Measurements from ENCODE around the gene PTH1R. TPM values are rescaled to one million over a fixed set of nuclear protein-coding genes. Genes with fewer than 3 reads are reported as not detected.

Gene PTH1R
- total RNA-seq, 1 experiment from 2014 or later, result 1.0 TPM

DNA sequence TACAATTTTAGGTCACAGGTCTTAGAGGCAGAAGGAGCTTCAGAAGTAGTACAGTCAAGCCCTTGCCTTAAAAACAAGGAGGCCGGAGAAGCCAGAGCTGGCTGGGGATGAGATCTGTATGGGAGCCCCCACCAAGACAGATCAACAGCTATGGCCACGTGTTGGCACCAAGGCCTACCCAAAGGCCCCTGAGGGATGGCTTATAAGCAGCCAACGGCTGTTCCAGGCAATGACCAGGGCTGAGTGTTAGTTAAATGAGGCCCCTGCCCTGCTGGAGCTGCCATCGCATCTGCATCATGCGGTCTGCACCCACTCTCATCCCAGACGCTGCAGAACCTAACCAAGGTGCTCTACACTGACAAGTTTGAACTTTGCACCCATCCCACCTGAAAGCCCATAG, 55.7 kb downstream of the PTH1R start:
- Histone ChIP-seq H3K23ac (ENCODE audit: insufficient read length, low read depth, low read length) (no peak overlapping the region), H3K79me1 (ENCODE audit: insufficient read depth, low read depth, low read length, poor library complexity, severe bottlenecking) (peaks cover 4% of the 10 kb centered on the region), H3K27ac (ENCODE audit: insufficient read length, low read depth, low read length) (no peak overlapping the region), H2BK120ac (ENCODE audit: low read depth, low read length, poor library complexity, severe bottlenecking) (no peak overlapping the region), H4K5ac (ENCODE audit: insufficient read length, low read depth, low read length) (no peak overlapping the region), H3K27me3 (ENCODE audit: insufficient read depth, low read length) (no peaks in the 10 kb centered on the region), H3K79me2 (ENCODE audit: insufficient read depth, low read length) (peaks cover 6% of the 10 kb centered on the region; the same call in 1 of the 2 replicates), H4K91ac (ENCODE audit: insufficient read length, low read depth, low read length) (no peak overlapping the region), H3K23me2 (ENCODE audit: insufficient read length, low read depth, low read length, poor library complexity, severe bottlenecking) (no peaks in the 10 kb centered on the region), H3K9ac (ENCODE audit: extremely low read depth, insufficient read length, low read length) (no peak overlapping the region), H3T11ph (ENCODE audit: low read length) (no peak overlapping the region), H3K4me2 (ENCODE audit: insufficient read depth, insufficient read length, low read length) (no peak overlapping the region), H3K4ac (ENCODE audit: low read depth, low read length) (no peak overlapping the region), H2AK5ac (ENCODE audit: insufficient read length, low read length) (no peak overlapping the region), H3K9me3 (ENCODE audit: control insufficient read depth, low read depth, low read length) (no peaks in the 10 kb centered on the region), H3K4me1 (ENCODE audit: insufficient read depth, low read length) (peaks cover 8% of the 10 kb centered on the region; the same call in 1 of the 2 replicates), H2BK15ac (ENCODE audit: low read depth, low read length) (no peak overlapping the region), H2BK20ac (ENCODE audit: low read depth, low read length, poor library complexity, severe bottlenecking) (no peak overlapping the region), H2BK12ac (ENCODE audit: insufficient read length, low read depth, low read length) (no peak overlapping the region), H2AFZ (ENCODE audit: low read length) (no peak overlapping the region), H2BK5ac (ENCODE audit: insufficient read length, low read length) (no peak overlapping the region), H3K56ac (ENCODE audit: insufficient read length, low read depth, low read length) (no peak overlapping the region), H4K8ac (replicated peaks; ENCODE audit: insufficient read length, low read depth, low read length) (no peak overlapping the region), H3K18ac (ENCODE audit: insufficient read length, low read depth, low read length) (no peak overlapping the region), H4K20me1 (ENCODE audit: control insufficient read depth, insufficient read depth, insufficient read length) (no peaks in the 10 kb centered on the region), H3K14ac (ENCODE audit: insufficient read depth, low read length) (no peak overlapping the region)
- H3K9me3 Mint-ChIP-seq, result no peaks in the 10 kb centered on the region
- no peaks in the 10 kb centered on the region for H3K27me3 Mint-ChIP-seq (ENCODE audit: low read depth)
- H3K27ac Mint-ChIP-seq, result peak overlapping the region in 2 of 3 experiments; percentile 42 to 69; a peak in 1 of 7 replicates
- no CpG with 5 or more reads among the region's 6 CpGs for WGBS (ENCODE audit: extremely low coverage, insufficient read length, low lambda C conversion rate)
- TF ChIP-seq, protein P1, sequence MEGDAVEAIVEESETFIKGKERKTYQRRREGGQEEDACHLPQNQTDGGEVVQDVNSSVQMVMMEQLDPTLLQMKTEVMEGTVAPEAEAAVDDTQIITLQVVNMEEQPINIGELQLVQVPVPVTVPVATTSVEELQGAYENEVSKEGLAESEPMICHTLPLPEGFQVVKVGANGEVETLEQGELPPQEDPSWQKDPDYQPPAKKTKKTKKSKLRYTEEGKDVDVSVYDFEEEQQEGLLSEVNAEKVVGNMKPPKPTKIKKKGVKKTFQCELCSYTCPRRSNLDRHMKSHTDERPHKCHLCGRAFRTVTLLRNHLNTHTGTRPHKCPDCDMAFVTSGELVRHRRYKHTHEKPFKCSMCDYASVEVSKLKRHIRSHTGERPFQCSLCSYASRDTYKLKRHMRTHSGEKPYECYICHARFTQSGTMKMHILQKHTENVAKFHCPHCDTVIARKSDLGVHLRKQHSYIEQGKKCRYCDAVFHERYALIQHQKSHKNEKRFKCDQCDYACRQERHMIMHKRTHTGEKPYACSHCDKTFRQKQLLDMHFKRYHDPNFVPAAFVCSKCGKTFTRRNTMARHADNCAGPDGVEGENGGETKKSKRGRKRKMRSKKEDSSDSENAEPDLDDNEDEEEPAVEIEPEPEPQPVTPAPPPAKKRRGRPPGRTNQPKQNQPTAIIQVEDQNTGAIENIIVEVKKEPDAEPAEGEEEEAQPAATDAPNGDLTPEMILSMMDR (conservative IDR thresholded peaks at IDR 0.05), result no peak
- H3K4me1 Mint-ChIP-seq, result peaks cover 42 to 43% of the 10 kb centered on the region in 2 experiments
- H3K4me3 Mint-ChIP-seq, result no peak overlapping the region; a peak in 1 of 5 replicates
- H3K36me3 Mint-ChIP-seq (ENCODE audit: insufficient read depth in 1 of 3, low read depth in 3 of 3), result peaks cover 9 to 30% (median 17%) of the 10 kb centered on the region in 3 experiments; a peak in 6 of 7 replicates
- no peak for DNase-seq

Measured in H9 (cell line).